PC-3 (cell line): ENCODE results near the gene ZNF319.

Source experiments
- CTCF ChIP-seq: fragments of 300-600 bp; sonication (generic); conservative IDR thresholded peaks from 2 replicates; pipeline ENCODE4 v1.5.1; 2017; ENCODE audit warnings: antibody characterized with exemption, low read depth, mild to moderate bottlenecking, low read length
- EZH2 ChIP-seq: fragments of 300-600 bp; sonication (generic); IDR thresholded peaks from one replicate; pipeline ENCODE4 v1.6.1; 2017; ENCODE audit warnings: antibody characterized with exemption, mild to moderate bottlenecking, low read length; ENCODE audit not compliant: unreplicated experiment
- EZH2phosphoT487 ChIP-seq: fragments of 300-600 bp; sonication (generic); IDR thresholded peaks from 2 replicates; pipeline ENCODE4 v1.6.1; 2018; ENCODE audit warnings: mild to moderate bottlenecking, antibody characterized with exemption, low read length, borderline replicate concordance

- TF ChIP-seq CTCF (no peak), EZH2phosphoT487 (no peak), EZH2 (no peak)
Observed at GRCh38 chr16:57969451-57970123, 30.9 kb downstream of the ZNF319 start.
